A204.1 (cell line): ENCODE measurements around the gene ZNHIT1.
A peak's percentile ranks its signal among the peaks of the same experiment; 100 is the strongest.

Experiments
- FAIRE-seq: peaks from 2 replicates; lab custom pipeline; 2012; peaks lifted over from hg19 to GRCh38; lab: Jason Lieb, UNC

The ZNHIT1 gene

GRCh38 chr7:101217388-101218235, at the start of gene ZNHIT1, which contains the start of gene PLOD3:
TSS of gene ZNHIT1 (plus strand) at chr7:101218165. CDS start at chr7:101218196, 31 bp downstream.
TSS of gene PLOD3 (minus strand) at chr7:101217581. CDS start at chr7:101217274, 307 bp downstream.
- peak; percentile 99 for FAIRE-seq

DNA sequence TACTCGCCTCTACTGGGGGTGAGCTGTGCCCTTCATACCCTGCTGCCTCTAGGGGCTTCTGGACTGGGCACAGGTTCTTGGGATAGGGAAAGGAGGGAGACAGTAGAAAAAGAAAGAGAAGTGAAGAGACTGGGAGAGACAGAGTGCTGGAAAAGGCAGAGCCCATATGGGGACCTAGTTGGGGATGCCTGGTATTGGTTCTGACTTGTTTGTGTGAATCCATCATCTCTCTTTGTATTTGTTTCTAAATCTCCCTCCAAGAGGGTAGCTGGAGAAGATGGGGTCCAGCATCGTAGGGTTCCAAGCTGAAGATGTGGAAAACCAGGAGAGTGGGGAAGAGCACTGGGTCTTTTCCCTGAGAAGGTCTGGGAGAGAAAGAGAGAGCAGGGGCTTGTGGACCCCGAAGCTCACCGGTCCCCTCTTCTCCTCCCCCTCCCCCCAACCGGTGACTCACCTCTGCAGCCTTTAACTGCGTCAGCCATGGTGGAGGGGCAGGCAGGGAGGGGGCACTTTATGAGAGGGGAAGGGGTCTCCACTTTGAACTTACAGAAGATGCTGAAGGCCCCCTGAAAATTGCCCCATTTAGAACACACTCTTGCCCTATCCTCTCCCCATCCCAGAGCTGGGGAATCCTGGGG, 49.4 kb upstream of the ZNHIT1 start:
- FAIRE-seq, result no peak

- no peak for FAIRE-seq
These were observed 48.7 kb upstream of the ZNHIT1 start for GRCh38 chr7:101169110-101169837.

- no peak for FAIRE-seq
These were observed 48.0 kb upstream of the ZNHIT1 start for GRCh38 chr7:101169838-101170551.

DNA sequence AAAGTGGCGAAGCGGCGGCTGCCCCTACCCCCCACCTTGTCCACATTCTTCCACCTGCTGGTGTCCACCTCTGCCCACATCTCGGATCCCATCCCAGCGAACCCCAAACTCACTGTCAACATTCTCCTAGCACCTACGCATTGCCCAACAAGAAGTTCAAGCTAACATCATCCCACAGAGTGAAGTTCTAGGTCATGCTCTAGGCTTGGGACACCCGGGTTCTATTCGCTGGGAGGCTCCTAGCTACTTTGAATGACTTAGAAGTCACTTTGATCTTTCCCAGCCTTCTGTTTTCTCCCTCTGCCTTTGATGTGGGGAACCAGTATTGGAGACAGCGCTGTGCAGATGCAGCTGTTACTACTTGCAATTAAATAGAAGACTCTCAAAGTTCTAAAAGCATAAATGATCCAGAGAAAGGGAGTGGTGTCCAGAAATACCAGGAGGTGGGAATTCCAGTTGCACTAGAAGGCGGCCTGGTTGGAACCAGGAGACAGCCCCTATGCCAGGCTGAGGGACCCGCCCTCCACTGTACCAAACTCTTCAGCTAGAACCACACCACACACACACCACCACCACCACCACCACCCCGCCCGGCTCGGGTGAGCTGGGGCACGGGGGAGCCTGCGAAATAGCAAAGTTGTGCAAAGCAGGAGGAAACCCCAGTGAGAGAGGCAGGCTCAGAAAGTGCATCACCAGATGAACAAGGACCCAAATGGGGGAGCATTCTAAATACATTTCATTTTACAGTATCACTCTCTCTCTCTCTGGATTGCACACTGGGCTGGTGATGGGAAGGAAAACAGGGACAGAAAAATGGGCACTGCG, 47.1 kb upstream of the ZNHIT1 start:
- no peak for FAIRE-seq

GRCh38 chr7:101171442-101171837, 46.5 kb upstream of the ZNHIT1 start:
- no peak for FAIRE-seq

DNA sequence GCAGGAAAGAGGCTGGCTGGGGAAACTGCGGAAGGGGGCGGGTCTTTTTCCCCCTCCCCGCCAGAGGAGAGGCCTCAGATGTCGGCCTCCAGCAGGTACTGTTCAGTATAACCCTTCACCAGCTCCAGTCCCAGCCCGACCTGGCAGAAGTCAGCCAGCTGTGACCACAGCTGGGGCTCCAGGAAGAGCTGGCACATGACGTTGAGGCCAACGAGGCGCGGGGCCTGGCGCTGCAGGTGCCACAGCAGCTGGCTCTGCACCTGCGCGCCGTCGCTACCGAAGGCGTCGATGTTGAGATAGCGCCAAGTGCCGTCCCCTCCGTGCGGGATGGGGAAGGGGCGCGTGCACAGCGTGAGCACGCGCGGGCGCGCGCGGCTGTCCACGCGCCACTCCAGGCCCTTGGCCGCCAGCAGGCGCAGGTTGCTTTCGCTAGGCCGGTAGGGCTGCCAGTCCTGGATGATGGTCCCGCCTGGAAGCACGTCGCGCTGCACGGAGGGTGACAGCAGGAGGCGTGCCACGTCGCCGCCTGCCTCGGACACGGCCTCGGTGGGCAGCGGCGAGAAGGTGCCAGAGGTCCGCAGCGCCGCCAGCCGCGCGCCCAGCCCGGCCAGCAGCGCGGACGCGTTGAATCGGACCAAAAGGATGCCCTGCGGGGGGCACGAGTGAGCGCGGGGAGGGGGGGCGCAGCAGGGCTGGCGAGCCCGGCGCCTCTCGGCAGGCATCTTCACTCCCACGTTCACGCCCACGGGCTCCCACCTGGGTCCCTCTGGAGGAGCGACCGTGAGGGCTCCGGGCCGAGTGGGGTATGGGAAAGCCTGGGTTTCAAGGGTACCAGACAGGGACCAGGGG, 45.7 kb upstream of the ZNHIT1 start:
- no peak for FAIRE-seq

GRCh38 chr7:101172854-101173751, 44.9 kb upstream of the ZNHIT1 start:
- no peak for FAIRE-seq

- FAIRE-seq, result no peak
These were observed 44.2 kb upstream of the ZNHIT1 start for GRCh38 chr7:101173752-101174244.

DNA sequence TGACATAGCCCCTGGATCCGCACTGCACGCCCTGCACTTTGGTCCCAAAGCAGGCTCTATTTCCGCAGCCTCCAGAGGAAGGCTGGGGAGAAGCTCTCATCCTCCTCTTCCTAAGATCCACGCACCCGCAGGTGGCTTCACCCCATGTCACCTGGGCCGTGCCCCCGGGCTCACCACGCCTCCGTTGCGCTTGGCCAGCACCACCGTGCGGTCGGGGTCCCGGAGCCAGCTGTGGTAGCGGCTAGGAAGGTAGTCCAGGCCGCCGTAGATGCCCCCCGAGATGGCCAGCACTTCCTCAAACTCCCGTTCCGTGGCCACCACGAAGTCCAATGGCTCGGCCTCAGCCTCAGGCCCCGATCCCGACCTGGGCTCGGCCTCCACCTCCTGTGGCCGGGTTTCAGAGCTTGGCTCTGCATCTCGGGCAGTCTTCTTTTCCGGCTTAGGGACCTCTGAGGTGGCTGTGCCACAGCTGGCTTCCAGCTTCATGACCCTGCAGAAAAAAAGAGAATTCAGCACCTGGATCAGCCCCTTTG, 43.6 kb upstream of the ZNHIT1 start:
- FAIRE-seq, result no peak

DNA sequence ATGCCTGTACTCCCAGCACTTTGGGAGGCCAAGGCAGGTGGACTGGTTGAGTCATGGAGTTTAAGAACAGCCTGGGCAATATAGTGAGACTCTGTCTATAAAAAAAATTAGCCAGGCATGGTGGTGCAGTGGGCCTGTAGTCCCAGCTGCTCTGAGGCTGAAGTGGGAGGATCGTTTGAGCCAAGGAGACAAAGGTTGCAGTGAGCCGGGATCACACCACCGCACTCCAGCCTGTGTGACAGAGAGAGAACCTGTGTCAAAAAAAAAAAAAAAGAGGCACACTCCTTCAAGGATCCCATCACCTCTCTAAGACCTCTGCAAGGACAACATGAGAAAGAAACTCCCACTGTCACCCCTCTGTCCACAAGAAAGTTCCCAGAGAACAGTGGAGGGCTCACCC, 42.3 kb upstream of the ZNHIT1 start:
- no peak for FAIRE-seq

DNA sequence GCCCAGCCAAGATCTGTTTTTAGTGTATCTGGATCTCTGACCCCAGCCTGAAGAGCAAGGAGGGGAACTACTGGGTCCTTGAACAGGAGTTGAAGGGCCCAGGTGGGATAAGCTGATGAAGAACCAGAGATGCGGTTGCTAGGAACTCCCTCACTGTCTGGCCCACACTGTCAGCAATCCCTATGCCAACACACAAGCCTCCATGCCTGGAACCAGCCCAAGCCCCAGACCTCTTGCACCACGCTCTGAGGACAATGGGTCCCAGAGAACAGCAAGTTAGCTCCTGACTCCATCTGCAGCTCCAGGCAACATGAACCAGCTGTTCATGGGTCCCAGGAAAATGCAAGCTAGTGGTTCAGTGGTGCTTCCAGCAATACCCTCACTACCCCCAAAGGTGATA, 40.3 kb upstream of the ZNHIT1 start:
- no peak for FAIRE-seq

DNA sequence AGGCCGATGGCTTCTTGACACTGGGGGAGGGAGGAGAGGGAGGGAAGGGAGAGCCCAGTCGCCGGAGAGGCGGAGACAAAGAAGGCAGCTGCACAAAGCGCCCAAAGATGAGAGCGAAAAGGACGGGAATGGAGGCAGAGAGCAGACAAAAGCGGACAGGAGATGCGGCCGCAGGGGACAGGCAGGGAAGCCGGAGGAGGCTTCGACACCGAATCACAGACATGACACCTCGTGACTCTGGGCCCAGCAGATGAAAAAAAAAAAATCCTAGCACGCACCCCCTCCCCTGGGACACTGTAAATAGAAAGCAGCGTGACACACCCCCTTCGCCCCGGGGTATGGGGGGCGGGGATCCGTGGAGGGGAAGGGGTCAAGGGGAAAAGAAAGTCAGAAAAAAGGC, 38.8 kb upstream of the ZNHIT1 start:
- no peak for FAIRE-seq

DNA sequence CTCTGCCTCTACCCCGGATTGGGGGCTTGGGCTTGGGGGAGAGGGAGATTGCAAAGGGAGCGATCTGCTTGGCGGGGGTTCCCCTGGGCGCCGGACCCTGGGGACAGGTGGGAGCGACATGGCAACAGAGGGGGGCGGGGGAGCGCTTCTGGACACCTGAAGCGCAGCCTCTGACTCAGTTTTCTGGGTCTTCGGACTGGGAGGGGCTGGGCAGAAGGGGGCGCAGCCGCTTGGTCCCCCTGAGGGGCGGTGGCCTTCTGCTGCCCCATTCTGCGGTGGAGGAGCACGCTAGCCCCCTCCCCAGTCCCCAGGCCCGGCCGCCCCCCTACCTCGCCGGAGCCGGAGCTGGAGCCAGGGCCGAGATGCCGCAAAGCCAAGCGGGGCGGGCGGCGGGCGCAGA, 38.3 kb upstream of the ZNHIT1 start:
- no peak for FAIRE-seq

DNA sequence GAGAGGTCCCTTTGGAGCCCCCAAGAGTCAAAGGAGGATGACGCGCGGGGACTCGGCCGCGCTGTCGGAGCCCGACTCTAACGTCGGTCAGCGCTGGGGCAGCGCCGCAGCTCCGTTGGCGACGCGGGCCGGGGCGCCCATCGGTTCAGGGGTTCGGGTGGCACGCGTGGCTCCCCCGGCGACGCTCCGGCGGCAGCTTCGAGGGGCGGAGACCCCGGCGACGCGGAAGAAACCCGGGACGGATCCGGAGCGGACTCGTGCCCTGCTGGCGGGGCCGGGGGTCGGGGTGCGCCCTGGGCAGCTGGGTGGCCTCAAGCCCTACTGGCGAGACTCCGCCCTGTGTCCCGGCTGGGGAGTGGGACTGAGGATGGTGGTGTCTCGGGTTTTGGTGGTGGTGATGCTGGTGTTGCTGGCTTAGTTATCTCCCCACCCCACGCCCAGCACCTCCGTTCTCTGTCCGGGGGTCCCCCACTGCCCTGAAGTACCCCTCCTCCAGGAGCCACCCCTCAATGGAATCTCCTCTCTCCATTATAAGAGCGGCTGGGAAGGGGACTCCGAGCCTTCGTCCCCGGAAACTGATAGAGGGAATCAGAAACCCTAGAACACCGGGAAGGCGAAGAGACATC, 37.7 kb upstream of the ZNHIT1 start, which contains the start of gene NAT16:
Gene NAT16 (minus strand): TSS at position 164 of the 626 bp plus-strand sequence. CDS start 5,486 bp downstream, outside the sequence.
- FAIRE-seq, result no peak

GRCh38 chr7:101185258-101185839, 32.6 kb upstream of the ZNHIT1 start:
- FAIRE-seq, result no peak

DNA sequence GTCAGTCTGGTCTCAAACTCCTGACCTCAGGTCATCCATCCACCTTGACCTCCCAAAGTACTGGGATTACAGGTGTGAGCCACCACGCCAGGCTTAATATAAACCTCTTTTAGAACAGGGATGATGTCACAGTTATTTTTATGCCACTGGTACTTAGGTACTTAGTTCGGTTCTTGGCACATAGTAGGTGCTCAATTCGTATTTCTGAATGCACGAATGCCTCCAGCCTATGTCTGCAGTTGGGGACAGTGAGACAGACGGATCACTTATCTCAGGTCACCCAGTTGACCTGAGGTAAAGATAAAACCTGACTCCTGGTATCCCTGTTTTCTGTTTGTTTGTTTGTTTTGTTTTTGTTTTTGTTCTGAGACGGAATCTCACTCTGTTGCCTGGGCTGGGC, 31.8 kb upstream of the ZNHIT1 start:
- FAIRE-seq, result no peak
